Measurements from ENCODE around the gene PIP5KL1.

PIP5KL1 gene

DNA sequence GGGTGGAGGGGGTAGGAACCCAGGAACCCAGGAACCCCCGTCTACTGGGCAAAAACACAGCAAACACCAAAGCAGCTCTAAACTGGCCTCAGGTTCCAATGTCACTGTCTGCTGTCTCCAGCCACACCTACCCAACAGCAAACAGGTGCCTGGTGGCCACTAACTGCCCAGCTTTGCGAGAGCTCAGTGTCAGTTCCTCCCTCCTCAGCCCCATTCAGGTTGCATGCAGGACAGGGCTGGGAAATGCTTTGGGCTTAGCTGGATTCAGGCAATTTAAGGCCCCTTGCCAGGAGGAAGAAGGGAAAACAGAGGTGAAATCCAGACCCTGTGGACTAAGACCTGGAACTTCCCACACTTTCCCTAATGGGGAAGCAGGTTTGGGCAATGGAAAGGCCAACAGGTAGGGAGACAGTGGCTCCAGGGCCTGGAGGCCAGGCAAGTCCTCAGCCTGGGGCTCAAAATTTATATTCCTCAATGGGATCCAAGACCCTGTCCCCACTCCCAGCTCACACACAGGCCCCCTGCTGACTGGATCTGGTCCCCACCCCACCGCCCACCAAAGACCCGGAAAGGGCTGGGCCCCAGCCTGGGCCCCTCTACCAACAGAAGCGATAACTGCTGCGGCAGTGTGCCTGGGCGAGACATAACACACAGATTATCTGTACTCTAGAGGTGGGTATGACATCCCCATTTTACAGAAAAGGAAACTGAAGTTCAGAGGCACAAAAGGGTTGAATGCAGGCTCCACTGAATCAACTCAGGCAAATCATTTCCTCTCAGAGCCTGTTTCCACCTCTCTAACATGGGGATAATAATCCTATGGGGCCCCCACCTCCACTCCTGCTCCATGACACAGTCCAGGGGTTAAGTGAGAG lies 46.7 kb upstream of the PIP5KL1 start:
- TF ChIP-seq, protein P1, sequence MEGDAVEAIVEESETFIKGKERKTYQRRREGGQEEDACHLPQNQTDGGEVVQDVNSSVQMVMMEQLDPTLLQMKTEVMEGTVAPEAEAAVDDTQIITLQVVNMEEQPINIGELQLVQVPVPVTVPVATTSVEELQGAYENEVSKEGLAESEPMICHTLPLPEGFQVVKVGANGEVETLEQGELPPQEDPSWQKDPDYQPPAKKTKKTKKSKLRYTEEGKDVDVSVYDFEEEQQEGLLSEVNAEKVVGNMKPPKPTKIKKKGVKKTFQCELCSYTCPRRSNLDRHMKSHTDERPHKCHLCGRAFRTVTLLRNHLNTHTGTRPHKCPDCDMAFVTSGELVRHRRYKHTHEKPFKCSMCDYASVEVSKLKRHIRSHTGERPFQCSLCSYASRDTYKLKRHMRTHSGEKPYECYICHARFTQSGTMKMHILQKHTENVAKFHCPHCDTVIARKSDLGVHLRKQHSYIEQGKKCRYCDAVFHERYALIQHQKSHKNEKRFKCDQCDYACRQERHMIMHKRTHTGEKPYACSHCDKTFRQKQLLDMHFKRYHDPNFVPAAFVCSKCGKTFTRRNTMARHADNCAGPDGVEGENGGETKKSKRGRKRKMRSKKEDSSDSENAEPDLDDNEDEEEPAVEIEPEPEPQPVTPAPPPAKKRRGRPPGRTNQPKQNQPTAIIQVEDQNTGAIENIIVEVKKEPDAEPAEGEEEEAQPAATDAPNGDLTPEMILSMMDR (IDR thresholded peaks at IDR 0.05; ENCODE audit: low read depth, low read length), result no peak
- DNase-seq (ENCODE audit: low read depth, low spot score), result no peak
- in situ Hi-C loops (cut with HindIII; ENCODE audit: low sequenced_read_pairs), result no loop called here
- H3K4me3 ChIP-seq (ENCODE audit: low read depth, low read length), result no peak overlapping the region

- TF ChIP-seq, protein P1 (IDR thresholded peaks at IDR 0.05; ENCODE audit: low read depth, low read length), result no peak
- no peak overlapping the region for H3K4me3 ChIP-seq (ENCODE audit: low read depth, low read length)
- in situ Hi-C loops (cut with HindIII; ENCODE audit: low sequenced_read_pairs), result no loop called here
- DNase-seq (ENCODE audit: low read depth, low spot score), result no peak
These were observed 45.9 kb upstream of the PIP5KL1 start for GRCh38 chr9:127976498-127976897.

GRCh38 chr9:127975376-127976315 lies 45.1 kb upstream of the PIP5KL1 start:
- H3K4me3 ChIP-seq (ENCODE audit: low read depth, low read length), result no peak overlapping the region
- in situ Hi-C loops (cut with HindIII; ENCODE audit: low sequenced_read_pairs), result no loop called here
- DNase-seq (ENCODE audit: low read depth, low spot score), result no peak
- TF ChIP-seq, protein P1 (IDR thresholded peaks at IDR 0.05; ENCODE audit: low read depth, low read length), result no peak

- TF ChIP-seq, protein P1 (IDR thresholded peaks at IDR 0.05; ENCODE audit: low read depth, low read length), result no peak
- DNase-seq (ENCODE audit: low read depth, low spot score), result no peak
- no peak overlapping the region for H3K4me3 ChIP-seq (ENCODE audit: low read depth, low read length)
- in situ Hi-C loops (cut with HindIII; ENCODE audit: low sequenced_read_pairs), result no loop called here
These were observed 44.2 kb upstream of the PIP5KL1 start for GRCh38 chr9:127974769-127975261.

GRCh38 chr9:127974001-127974768 lies 43.6 kb upstream of the PIP5KL1 start:
- in situ Hi-C loops (cut with HindIII; ENCODE audit: low sequenced_read_pairs), result no loop called here
- DNase-seq (ENCODE audit: low read depth, low spot score), result no peak
- TF ChIP-seq, protein P1 (IDR thresholded peaks at IDR 0.05; ENCODE audit: low read depth, low read length), result no peak
- H3K4me3 ChIP-seq (ENCODE audit: low read depth, low read length), result no peak overlapping the region

All from astrocyte of the spinal cord (primary cell).